HG02981 (cell line): ENCODE measurements around the gene LCLAT1.
"Not testable (repeated sequence)": the region's sequence is repeated elsewhere in the genome, so short reads cannot be mapped to it uniquely, and the experiment has no call there.

Experiments
- ATAC-seq: cut with Tn5 transposase; IDR thresholded peaks from one replicate; pipeline ENCODE4 v1.9.1; 2021; ENCODE audit warnings: mild to moderate bottlenecking, moderate library complexity; ENCODE audit not compliant: unreplicated experiment

LCLAT1 gene

GRCh38 chr2:30453498-30453897 is 6.5 kb downstream of the LCLAT1 start:
- no peak for ATAC-seq

GRCh38 chr2:30454571-30454970 is 7.5 kb downstream of the LCLAT1 start:
- ATAC-seq, result no peak

DNA sequence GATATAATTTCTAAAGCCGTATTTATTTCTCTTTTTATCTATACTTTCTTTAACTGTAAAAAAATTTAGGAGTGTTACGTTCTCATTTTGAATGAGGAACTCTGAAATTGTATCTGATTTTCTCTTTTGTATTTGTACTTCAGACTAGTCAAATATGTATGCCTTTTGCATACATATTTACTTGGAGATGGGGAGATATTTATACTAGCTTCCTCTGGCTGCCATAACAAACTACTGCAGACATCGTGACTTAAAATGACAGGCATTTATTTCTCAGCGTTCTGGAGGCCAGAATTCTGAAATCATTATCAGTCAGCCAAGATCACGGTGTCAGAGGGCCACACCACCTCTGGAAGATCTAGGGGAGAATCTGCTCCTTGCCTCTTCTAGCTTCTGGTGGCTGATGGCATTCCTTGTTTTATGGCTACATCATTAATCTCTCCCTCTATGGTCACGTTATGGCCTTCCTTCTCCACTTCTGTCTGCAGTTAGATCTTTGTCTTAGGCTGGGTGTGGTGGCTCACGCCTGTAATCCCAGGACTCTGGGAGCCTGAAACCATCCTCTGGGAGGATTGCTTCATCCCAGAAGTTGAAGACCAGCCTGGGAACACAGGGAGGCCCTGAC is 8.2 kb downstream of the LCLAT1 start:
- ATAC-seq, result no peak

DNA sequence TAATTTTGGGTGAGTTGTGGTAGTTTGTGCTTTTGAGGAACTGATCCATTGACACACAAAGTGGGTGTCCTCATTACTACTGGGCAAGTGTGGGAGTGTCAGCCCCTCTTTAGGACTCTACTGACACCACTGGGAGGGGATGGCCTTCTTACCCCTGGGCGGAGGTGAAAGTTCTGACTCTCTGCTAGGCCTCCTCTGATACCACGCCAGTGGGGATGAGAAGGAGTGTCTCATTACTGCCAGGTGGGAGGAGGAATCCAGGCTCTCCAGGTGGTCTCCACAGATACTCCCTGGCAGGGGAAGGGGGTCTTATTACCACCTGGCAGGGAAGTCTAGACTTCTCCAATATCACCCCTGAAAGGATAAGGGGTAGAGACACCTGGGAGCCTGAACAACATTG is 9.1 kb downstream of the LCLAT1 start:
- ATAC-seq, result no peak

- no peak for ATAC-seq
Measured at GRCh38 chr2:30456579-30456978, 9.5 kb downstream of the LCLAT1 start.

GRCh38 chr2:30457296-30457695 is 10.2 kb downstream of the LCLAT1 start:
- ATAC-seq, result no peak

- no peak for ATAC-seq
Measured at GRCh38 chr2:30459140-30459539, 12.1 kb downstream of the LCLAT1 start.

DNA sequence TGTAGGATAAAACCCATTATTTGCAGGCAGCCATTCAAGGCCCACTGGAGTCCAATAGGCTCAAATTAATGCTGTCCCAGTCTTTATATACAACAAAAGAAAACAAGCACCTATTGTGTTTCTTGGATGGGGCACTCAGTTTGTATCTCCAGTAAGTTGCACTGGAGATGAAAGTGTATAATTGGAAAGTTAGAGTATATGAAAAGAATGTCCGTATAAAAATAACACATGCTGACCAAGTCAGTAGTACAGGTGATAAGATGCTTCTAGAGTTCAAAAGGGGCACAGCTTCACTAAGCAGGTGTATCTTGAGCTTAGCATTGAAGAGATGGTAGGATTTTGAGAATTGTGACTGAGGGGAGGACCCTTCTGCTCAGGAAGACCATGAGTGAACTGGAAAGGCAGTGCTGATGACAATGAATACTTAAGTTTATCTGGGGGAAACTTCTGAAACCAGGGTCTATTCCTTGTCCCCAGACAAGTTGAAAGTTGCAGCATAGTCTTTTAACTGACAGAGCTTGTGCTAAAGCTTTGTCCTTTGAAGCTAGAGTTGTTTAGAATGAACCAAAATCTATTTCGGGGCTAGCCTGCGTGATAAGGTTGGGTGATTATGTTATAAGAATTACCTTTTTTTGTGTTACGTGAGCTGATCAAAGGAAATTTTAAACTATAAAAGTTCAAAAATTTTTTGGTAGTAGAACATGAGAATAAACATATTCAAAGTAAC is 15.2 kb downstream of the LCLAT1 start:
- ATAC-seq, result no peak

GRCh38 chr2:30463535-30463934 is 16.5 kb downstream of the LCLAT1 start:
- no peak for ATAC-seq

DNA sequence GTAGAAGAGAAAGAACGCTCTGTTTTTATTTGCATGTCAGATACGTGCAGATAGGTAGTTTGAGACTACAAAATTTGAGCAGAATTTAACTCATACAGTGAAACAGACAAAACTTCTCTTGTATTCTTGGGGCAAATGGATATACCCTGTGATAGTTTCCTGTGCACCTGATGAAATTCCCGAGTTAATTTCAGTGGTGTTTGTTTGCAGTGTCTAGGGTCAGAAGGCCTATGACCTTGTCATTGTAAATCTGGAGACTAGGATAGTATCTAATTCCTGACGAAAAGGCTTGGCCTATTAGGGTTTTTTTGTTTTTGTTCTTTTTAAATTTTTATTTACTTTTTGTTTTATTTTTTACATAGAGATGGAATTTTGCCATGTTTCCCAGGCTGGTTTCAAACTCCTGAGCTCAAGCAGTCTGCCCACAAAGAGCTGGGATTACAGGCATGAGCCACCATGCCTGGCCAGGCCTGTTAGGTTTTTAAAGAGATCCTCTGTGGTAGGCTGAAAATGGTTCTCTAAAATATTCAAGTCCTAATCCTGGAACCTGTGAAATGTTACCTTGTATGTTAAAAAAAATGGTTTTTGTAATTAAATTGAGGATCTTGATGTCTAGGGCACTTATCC is 17.6 kb downstream of the LCLAT1 start:
- ATAC-seq, result no peak

- ATAC-seq, result no peak
Measured at GRCh38 chr2:30465171-30465545, 18.1 kb downstream of the LCLAT1 start.

- ATAC-seq, result no peak
Measured at GRCh38 chr2:30466216-30466615, 19.2 kb downstream of the LCLAT1 start.

- ATAC-seq, result not testable (repeated sequence)
Measured at GRCh38 chr2:30467062-30467826, 20.2 kb downstream of the LCLAT1 start.

GRCh38 chr2:30470426-30470825 is 23.4 kb downstream of the LCLAT1 start:
- no peak for ATAC-seq

DNA sequence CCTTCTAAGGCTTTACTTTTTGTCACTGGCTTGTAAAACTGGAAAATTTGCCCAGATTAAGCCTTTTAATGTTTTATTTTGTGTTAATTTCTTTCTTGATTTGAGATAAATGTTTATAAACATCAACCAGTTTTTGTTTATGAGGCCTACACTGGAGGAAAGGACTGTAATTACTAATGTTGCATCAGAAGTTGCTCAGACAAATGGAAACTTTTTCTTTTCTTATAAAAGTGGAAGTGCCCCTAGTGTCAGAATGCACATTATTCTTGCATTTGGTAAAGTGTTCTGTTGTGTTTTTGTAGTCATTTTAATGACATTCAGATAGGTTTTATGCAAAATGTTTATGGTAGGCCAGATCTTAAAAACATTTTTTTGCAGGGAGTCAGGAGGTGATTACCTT is 25.3 kb downstream of the LCLAT1 start:
- ATAC-seq, result no peak

- no peak for ATAC-seq
Measured at GRCh38 chr2:30475542-30475941, 28.5 kb downstream of the LCLAT1 start.

DNA sequence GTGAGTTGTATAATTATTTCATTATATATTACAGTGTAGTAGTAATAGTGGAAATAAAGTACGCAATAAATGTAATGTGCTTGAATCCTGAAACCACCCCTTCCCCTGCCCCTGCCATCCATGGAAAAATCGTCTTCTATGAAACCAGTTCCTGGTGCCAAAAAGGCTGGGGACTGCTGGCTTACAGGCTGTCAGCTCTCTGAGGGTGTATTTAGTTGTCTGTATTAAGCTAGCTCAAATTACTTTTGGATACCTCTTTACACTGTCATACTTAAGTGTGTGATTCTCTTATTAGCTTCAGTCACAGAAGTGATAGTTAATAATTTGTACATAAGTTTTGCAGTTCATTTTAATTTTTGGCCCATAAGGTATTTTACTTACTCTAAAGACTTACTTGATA is 29.6 kb downstream of the LCLAT1 start:
- no peak for ATAC-seq

DNA sequence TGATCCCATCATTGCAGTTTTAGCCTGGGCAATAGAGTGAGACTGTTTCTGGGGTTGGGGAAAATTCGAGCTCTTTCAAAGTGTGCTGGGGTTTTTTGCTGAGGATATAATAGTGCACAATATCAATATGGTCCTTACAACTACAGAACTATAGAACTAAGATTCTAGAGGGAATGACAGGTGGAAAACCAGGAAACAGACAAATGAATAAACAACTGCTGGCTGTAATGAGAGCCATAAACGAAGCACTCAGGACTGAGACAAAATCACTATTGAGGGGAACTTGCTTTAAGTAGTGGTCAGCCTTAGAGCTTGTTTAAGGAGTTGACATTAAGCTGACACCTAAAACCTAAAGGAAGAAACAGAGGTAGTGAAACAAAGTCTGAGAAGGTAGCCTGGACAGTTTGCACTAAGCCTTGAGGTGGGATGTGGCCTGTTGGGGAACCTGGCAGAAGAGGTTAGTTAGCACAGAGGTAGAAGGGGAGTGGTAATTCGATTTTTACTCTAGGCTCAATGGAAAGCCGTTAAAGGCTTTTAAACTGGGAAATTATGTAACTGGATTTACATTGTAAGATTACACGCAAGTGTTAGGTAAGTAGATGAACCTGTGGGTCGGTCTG is 33.8 kb downstream of the LCLAT1 start:
- no peak for ATAC-seq

- no peak for ATAC-seq
Measured at GRCh38 chr2:30481323-30481800, 34.3 kb downstream of the LCLAT1 start.

DNA sequence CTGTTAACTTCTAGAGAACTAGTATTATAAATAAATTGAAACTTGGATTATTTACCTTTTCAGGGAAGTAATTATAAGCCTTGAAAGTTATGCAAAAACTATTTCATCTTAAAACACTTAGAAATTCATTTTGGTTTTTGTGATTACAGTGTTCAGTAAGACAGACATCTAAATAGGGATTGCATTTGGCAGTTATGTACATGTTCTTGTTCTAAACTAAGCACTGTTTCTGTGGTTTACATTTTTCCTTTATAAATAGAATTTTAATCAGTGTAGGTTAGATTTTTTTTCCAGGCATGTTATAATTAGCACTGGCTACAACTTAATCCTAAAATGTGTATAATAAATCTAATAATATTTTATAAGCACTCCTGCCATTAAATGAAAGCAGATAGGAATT is 35.0 kb downstream of the LCLAT1 start:
- no peak for ATAC-seq

DNA sequence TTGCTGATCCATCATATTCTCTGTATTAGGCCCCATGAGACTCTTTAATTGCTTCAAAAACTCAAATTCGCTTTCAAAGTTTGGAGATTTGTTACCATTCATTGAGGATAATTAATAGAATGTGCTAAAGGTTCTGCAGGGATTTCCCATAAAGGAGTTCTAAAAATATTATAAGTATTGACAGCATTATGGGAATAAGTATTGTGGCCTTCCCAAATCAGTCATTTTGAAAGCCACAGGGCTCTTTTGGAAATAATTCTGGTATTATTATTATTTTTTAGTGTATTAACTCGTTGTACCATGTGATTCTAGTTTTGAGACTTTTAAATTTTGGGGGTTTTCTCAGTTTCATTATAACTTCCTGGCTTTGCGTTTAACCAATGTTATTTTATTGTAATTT is 37.1 kb downstream of the LCLAT1 start:
- ATAC-seq, result no peak
